Testis (tissue), 3 donors: ENCODE data around the gene BOD1L1. TPM values are rescaled to one million over a fixed set of nuclear protein-coding genes. Genes with fewer than 3 reads are reported as not detected.

Experiments used
- DNase-seq: peaks from one replicate; pipeline ENCODE4 v3.0.0-alpha.2; 2019
- H3K27ac ChIP-seq, 2 donors: fragments of 200-600 bp; sonication (generic); one replicate each; pipeline ENCODE4 v1.5.1; 2019
- H3K27me3 ChIP-seq: fragments of 200-600 bp; sonication (generic); one replicate; pipeline ENCODE4 v1.5.1; 2019
- H3K36me3 ChIP-seq: fragments of 200-600 bp; sonication (generic); one replicate; pipeline ENCODE4 v1.5.1; 2017; ENCODE audit warnings: low read depth; ENCODE audit errors: missing control alignments
- H3K4me1 ChIP-seq: fragments of 200-600 bp; sonication (generic); one replicate; pipeline ENCODE4 v1.5.1; 2019
- H3K4me3 ChIP-seq, 2 donors: fragments of 200-600 bp; sonication (generic); one replicate each; pipeline ENCODE4 v1.5.1; 2017 to 2019
- H3K9me3 ChIP-seq: fragments of 200-600 bp; sonication (generic); one replicate; pipeline ENCODE4 v1.5.1; 2017
- CTCF ChIP-seq, 3 experiments: fragments of 450-650 bp in 2 of 3; fragments of 200-600 bp in 1 of 3; sonication (generic) in 1 of 3; IDR thresholded peaks; one replicate each; pipeline ENCODE4 v1.5.1; 2016 to 2019; ENCODE audit warnings: antibody characterized with exemption in 3 of 3, mild to moderate bottlenecking in 2 of 3, moderate library complexity in 1 of 3
- POLR2A ChIP-seq: fragments of 450-650 bp; IDR thresholded peaks from one replicate; pipeline ENCODE4 v1.6.1; 2017; ENCODE audit warnings: antibody characterized with exemption, mild to moderate bottlenecking, moderate library complexity
- WGBS, 2 donors: methylation state at CpG; one replicate each; pipeline ENCODE4 v1.1.5; 2018; 5-methylcytosine and 5-hydroxymethylcytosine counted together
- intact Hi-C: fragments of 100-400 bp; cut with DNase I; formaldehyde crosslinking; loops from one replicate; pipeline ENCODE4 v1.15.1; 2023; ENCODE audit warnings: low total_unique reads
- polyA plus RNA-seq: library from polyadenylated mRNA; stranded (reverse); fragments of 350-450 nt; fragmentation: Illumina TruSeq; extraction: RNeasy Lipid Tissue Mini Kit (QIAGEN cat#74804); gene quantifications from one replicate; pipeline ENCODE4 v1.2.3, GENCODE V29; 2014; ENCODE audit warnings: low read depth, low replicate concordance; ENCODE audit not compliant: insufficient read depth
- total RNA-seq, 2 donors: library from RNA; depleted of rRNA; stranded (reverse); fragments of >200 nt; gene quantifications; one replicate each; pipeline ENCODE4 v1.2.3, GENCODE V29; 2016

The BOD1L1 gene
- total and polyA plus RNA-seq, 3 donors from 2014 or later: 14.7 to 108 (median 98.1) TPM

DNA sequence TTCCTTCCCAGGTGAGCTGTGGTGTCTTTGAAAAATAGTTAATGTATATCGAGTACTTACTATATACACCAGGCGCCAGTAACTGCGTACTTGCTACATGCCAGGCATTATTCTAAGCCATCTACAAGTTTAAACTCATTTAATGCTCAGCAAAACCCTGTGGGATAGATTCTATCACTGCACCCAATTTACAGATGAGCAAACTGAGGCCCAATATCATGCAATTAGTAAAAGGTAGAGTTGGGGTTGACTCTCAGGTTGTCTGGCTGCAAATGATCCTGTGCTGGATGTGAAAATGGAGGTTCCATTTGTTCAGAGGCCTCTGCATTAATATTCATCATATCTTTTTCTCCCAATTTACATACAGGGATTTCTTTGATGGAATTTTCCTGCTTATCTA, 100.9 kb downstream of the BOD1L1 start:
- TF ChIP-seq POLR2A: no peak
- TF ChIP-seq CTCF (IDR thresholded peaks at IDR 0.05): no peak
- WGBS, 2 donors: 49 to 61% methylated on average over 3 of the region's 3 CpGs
- no peak for DNase-seq
- Histone ChIP-seq H3K27ac (no peak overlapping the region), H3K4me3 (no peak overlapping the region), H3K27me3 (no peaks in the 10 kb centered on the region), H3K36me3 (no peaks in the 10 kb centered on the region), H3K9me3 (no peaks in the 10 kb centered on the region), H3K4me1 (peaks cover 4% of the 10 kb centered on the region)
- intact Hi-C loops: no loop called here

DNA sequence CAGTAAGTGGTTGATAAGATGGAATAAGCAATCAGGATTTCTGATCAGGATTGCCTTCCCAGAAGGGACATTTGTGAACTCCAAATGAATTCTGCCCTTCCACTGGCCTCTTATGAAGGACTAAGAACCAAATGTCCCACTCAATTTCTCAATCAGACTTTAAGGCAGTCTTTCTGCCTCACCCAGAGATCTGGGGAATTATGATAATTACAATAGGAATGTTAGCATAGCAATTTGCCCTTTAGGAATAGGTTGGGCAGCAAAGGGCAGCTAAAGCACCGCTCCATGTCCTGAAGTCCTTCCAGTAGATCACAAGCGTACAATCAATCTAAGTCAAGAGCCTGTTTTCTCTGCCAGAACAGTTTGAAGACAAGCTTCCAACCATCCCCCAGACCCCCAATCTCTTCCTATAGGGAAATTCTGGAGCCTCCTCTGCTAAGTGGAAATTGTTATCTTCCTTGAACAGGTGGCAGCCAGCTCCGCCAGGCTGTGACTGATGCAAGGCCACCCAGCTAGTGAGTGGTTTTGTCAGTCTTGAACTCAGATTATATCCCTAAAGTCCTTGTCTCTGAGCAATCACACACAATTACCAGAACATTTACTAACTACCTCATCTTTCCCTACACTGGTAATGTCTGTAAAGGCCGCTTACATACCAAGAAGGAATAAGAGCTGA, 101.8 kb downstream of the BOD1L1 start:
- WGBS, 2 donors: 51 to 55% methylated on average over 4 of the region's 4 CpGs
- Histone ChIP-seq H3K27me3 (no peaks in the 10 kb centered on the region), H3K4me3 (no peak overlapping the region), H3K9me3 (no peaks in the 10 kb centered on the region), H3K27ac (no peak overlapping the region), H3K36me3 (no peaks in the 10 kb centered on the region), H3K4me1 (peaks cover 4% of the 10 kb centered on the region)
- TF ChIP-seq CTCF (IDR thresholded peaks at IDR 0.05) (no peak), POLR2A (no peak)
- no peak for DNase-seq
- intact Hi-C loops: no loop called here

DNA sequence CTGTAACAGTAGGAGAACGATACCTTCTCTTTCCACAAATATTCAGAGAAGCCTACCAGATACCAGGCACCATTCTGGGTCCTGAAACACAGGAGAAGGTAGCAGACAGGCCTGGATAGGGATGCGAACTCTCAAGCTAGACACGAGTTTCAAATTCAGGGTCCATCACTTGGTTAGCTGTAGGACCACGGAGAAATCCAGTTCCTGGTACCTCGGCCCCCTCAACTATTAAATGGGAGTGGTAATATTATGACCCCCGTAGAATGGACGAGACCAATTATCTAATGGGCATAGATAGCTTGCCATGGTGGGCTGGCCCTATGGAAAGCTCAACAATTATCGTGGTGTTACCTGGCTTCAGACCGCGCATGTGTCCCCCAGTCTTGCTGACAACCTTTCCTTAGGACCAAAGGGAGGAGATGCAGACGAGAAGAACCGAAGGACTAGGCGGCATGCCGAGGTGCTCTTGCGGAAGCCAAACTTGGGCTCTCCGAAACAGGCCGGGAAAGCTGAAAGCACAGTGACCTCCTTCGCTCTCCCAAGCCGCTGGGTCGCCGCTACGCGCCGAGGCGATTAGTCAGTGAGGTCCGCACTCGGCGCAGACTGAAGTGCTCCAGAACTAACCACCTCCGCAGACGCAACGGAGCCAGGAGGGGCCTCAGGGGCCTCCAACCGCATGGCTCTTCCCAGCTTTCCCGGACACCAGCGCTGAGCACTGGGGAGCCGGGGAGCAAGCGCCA, 102.9 kb downstream of the BOD1L1 start:
- Histone ChIP-seq H3K4me1 (peaks cover 4% of the 10 kb centered on the region), H3K9me3 (no peaks in the 10 kb centered on the region), H3K27ac (no peak overlapping the region), H3K36me3 (no peaks in the 10 kb centered on the region), H3K4me3 (no peak overlapping the region), H3K27me3 (no peaks in the 10 kb centered on the region)
- intact Hi-C loops: no loop called here
- DNase-seq: no peak
- TF ChIP-seq CTCF (IDR thresholded peaks at IDR 0.05): no peak
- 6% methylated on average over 29 to 36 of the region's 36 CpGs for WGBS, 2 donors

GRCh38 chr4:13523591-13524503, 103.7 kb downstream of the BOD1L1 start:
- Histone ChIP-seq H3K27me3 (no peaks in the 10 kb centered on the region), H3K36me3 (no peaks in the 10 kb centered on the region), H3K9me3 (no peaks in the 10 kb centered on the region), H3K4me1 (peaks cover 4% of the 10 kb centered on the region), H3K27ac (no peak overlapping the region), H3K4me3 (no peak overlapping the region)
- 7 to 10% methylated on average over 8 to 59 of the region's 59 CpGs for WGBS, 2 donors
- intact Hi-C loops: no loop called here
- TF ChIP-seq POLR2A (no peak), CTCF (IDR thresholded peaks at IDR 0.05) (no peak)
- DNase-seq: no peak
